ENCODE results near the gene GLG1.
A peak's percentile ranks its signal among the peaks of the same experiment; 100 is the strongest.
"Not testable (repeated sequence)": the region's sequence is repeated elsewhere in the genome, so short reads cannot be mapped to it uniquely, and the experiment has no call there.

The GLG1 gene

DNA sequence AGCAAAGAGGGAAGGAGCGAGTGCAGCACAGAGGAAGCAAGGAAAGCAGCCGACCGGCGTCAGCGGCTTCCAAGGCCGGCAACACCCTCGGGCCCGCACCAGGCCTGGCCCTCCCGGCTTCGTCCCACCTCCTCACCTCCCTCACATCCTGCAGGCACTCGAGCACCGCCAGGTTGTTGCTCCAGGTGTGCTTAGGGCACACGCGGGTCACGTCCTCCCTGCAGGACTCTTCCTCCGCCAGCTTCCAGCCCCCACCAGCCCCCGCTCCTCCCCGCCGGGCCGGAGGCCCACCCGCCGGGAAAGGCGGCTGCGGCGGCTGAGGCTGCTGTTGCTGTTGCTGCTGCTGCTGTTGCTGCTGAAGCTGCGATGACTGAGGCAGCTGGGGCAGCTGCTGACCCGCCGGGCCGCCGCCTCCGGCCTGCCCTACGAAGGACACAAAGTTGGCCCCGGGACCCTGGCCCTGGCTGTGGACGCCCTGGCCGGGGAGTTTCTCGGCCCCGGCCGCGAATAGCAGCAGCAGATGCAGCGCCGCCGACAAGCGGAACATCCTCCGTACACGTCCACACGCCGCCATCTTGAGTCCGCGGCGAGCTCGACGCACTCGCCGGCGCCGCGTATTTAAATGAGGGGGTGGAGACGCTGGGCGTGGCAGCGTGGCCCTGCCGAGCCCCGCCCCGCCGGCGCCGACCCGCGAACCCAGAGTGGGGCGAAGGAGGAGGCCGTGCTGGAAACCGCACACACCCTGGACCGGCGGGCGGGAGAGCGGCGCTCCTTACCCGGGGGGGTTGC is at the start of gene GLG1:
TSS of gene GLG1 (minus strand) at position 594 of the 789 bp plus-strand sequence. CDS start at position 574, 20 bp downstream.
- DNase-seq (ENCODE audit: low spot score): peak; percentile 85

DNA sequence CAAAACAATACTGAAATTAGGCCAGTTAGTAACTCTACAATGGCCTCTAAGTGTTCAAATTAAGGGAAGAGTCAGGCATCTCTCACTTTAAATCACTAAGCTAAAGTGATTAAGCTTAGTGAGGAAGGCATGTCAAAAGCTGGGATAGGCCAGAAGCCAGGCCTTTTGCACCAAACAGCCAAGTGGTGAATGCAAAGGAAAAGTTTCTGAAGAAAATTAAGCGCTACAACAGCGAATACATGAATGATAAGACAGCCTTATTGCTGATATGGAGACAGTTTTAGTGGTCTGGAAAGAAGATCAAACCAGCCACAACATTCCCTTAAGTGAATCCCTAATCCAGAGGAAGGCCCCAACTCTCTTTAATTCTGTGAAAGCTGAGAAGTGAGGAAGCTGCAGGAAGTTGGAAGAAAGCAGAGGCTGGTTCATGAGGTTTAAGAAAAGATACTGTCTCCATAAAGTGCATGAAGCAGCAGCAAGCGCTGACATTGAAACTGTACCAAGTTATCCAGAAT is 47.7 kb upstream of the GLG1 start:
- no peak for DNase-seq (ENCODE audit: low spot score)

DNA sequence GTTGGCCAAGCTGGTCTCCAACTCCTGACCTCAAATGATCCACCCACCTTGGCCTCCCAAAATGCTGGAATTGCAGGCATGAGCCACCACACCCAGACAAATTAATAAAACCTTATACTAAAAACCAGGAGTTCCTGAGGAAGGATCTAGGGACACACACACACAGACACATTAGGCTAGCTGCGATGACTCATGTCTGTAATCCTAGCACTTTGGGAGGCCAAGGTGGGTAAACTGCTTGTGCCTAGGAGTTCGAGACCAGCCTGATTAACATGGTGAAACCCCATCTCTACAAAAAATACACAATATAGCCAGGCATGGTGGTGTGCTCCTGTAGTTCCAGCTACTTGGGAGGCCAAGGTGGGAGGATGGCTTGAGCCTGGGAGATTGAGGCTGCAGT is 46.0 kb upstream of the GLG1 start:
- not testable (repeated sequence) for DNase-seq (ENCODE audit: low spot score)

DNA sequence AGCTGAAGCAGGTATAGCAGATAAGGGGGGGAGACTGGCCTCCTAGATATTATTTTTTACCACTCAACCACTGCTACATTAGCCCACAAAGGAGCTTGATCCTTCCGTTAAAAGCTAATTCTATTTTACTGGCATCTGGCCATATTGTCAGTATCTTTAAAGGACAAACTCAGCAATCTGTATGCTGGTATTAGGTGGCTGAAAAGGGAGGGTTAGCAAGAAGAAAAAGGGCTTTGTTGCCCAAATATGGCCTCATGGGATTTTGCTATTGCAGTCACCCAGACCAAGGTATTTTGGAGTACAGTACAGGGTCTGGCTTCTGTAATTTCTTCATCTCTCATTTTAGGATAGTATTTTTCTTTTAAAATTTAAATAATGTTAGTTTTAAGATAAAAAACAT is 45.3 kb upstream of the GLG1 start:
- no peak for DNase-seq (ENCODE audit: low spot score)

DNA sequence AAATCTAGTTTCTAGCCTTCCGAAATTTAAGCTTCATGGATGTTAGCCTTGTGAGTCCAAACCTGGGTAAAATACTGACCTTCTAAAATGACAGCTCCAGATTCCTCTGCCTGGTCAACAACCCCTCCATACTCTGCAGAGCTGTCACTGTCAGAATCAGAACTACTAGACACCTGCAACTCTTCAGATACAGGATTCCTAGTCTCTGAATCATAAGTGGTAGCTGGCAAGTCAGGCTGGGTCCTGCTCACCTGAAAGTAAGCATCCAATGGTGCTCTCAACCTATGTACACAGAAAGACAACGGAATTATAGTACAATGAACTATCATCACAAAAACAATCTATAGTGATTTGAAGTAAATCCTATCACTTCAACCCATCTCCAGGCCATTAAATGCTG is 44.9 kb upstream of the GLG1 start:
- no peak for DNase-seq (ENCODE audit: low spot score)

DNA sequence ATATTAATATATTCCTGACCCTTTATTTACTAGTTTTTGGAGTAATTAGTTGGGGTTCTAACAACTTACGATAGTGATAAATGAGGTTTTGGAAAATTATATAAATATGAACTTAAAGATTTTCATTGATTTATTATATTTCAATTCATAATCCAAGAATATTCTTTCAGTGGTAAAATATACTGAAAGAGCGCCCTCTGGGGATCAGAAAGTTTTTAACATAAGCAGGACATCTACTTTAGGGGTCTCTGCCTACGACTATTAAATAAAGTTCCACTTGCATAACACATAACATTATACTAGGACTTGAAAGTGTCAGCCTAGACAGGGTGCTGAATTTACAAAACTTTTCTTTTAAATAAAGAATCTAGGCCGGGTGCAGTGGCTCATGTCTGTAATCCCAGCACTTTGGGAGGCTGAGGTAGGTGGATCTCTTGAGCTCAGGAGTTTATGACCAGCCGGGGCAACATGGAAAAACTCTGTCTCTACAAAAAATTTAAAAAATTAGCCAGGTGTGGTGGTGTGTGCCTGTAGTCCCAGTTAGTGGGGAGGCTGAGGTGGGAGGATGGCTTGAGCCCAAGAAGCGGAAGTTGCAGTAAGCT is 44.2 kb upstream of the GLG1 start:
- DNase-seq (ENCODE audit: low spot score): no peak

DNA sequence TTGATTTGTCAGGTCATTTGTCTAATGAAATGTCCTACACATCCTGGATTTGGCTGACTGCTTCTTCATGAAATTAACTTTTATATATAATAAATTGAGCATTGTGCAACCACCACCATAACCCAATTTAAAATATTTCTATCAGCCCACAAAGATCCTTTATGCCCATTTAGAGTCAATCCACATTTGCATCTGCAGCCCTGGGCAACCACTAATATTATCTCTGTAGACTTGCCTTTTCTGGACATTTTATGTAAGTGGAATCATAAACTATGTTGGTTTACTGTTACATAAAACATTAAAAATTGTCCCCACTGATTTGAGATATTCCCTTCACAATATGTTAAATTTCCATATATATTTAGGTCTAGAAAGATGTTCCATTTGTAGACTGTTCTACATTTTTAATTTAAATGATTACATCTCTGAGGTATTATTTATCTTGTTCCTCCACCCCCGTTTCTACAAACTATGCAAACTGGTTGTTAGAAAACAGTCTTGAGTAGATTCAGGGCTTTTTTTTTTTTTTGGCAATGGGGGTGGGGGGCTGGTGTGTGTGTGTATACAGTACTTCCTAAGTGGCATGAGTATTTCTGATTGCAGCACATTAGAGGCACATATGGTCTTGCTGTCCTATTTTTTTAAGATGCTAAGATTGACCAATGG is 43.1 kb upstream of the GLG1 start:
- no peak for DNase-seq (ENCODE audit: low spot score)

DNA sequence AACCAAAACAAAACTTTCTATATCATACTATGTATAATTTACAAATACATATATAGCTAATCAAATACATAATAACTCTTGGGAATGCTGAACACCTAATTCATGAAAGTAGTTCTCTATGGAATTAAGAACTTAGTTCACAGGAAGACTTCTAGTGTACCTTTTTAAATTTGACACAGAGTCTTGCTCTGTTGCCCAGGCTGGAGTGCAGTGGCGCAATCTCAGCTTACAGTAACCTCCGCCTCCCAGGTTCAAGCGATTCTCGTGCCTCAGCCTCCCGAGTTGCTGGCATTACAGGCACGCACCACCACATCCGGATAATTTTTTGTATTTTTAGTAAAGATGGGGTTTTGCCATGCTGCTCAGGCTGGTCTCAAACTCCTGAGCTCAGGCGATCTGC is 35.1 kb upstream of the GLG1 start:
- no peak for DNase-seq (ENCODE audit: low spot score)

DNA sequence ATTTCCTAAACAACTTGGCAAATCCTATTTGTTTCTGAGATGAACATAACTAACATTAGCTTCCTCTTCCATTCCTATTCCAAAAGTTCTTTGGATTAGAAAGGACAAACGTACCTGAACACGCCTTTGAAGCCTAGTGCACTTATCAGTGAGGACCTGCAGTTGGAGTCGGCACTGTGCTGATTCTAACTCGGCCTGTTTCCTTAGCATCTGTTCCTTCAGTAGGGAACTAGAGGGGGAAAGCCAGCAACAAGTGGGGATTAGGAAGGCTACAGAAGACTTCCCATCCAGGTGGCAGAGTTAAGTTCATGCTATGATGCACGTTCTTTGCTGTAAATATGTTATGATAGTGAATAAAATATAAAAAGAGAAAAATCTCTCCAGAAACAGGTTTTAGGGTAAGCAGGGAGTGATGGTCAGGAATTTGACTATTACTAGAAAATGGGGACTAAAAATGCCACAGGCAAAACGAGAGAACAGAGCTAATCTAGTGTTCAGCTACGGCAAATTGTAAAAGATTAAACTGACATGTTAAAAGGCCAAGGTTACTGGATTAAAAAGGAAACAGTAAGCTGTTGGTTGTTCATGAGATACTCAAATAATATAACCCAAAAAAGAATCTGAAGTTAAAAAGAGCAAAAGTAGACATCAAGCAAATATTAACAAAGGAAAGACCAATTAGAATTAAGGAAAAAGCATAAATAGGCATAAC is 31.0 kb upstream of the GLG1 start:
- DNase-seq (ENCODE audit: low spot score): no peak

DNA sequence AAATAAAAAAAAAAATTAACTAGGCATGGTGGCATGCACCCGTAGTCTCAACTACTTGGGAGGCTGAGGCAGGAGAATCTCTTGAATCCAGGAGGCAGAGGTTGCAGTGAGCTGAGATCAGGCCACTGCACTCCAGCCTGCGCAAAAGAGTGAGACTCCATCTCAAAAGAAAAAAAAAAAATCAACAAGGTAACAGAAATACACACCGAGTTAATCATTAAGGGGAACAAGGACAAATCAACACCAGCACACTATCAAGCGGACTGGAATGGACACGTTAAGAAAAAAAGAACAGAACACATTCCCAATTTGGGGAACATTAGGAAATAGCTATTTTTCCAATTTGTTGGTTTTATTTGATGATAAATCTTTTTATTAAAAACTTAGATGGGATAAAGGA is 28.4 kb upstream of the GLG1 start:
- DNase-seq (ENCODE audit: low spot score): no peak

DNA sequence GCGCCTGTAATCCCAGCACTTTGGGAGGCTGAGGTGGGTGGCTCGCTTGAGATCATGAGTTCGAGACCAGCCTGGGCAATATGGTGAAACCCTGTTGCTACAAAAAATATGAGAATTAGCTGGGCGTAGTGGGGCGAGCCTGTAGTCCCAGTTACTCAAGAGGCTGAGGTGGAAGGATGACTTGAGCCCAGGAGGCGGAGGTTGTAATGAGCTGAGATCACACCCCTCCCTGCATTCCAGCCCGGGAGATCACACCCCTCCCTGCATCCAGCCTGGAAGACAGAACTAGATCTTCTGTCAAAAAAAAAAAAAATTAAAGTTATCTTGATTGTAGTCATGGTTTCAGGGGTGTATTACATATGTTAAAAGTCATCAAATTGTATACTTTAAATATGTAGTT is 26.8 kb upstream of the GLG1 start:
- no peak for DNase-seq (ENCODE audit: low spot score)

DNA sequence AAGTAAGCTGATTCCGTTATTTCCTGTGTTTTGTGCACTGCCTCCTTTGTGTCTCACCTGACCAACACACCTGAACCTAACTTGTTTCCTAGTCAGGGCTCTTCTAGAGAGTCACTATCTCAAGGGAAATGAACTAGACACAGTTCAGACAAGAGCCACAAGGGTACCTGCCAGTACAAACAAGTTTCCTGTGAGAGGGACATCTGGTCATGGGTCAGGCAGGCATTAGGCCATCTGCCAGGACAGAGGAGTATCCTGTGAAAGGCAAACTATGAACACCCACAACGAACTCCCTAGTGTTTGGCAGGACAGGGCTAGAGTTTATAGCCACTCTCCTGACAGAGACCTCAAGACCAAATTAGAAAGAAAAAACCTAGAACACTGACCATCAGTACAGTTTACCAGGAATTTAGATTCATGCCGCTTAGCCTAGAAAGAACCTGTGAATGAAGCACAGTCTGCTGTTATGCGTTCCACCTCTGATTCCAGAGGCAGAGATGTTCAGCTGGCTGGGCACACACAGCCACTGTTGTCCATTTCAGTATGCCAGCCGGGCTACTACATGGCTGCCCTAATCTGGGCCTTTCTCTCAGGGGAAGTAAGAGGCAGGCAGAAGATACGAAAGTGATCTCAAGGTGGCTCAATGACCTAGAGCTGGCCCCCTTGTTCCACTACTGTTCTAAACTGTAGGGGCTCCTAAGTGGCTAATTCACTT is 20.7 kb upstream of the GLG1 start:
- DNase-seq (ENCODE audit: low spot score): no peak

DNA sequence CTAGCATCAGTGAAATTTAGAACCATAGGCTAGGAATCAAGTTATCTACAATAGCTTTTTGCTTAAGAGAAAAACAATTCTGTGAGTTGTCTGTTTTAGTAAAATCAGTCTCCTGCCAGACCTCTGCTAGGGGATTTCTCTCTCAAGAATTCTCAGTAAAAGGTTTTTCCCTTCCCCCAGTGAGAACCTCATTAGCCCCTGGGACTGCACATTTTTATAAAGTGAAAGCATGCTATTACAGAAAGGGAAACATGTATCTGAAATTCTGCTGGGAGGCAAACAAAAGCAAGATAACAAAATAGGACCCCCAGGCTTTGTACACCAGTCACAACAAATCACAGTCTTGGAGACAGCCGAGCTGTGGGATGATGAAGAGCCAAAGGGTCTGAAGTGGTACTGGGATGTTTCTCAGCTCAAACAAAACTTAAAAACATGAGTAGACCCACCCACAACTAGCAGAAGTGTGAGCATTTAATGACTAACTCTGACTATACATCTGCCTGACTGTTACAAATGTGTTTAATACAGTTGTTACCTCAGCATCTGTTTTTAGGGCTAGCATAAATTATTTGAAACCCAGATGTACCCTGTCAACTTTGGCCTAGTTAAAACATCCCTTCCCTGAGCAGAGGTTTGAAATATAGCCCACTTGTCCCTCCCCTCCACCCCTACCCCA is 20.0 kb upstream of the GLG1 start:
- no peak for DNase-seq (ENCODE audit: low spot score)

DNA sequence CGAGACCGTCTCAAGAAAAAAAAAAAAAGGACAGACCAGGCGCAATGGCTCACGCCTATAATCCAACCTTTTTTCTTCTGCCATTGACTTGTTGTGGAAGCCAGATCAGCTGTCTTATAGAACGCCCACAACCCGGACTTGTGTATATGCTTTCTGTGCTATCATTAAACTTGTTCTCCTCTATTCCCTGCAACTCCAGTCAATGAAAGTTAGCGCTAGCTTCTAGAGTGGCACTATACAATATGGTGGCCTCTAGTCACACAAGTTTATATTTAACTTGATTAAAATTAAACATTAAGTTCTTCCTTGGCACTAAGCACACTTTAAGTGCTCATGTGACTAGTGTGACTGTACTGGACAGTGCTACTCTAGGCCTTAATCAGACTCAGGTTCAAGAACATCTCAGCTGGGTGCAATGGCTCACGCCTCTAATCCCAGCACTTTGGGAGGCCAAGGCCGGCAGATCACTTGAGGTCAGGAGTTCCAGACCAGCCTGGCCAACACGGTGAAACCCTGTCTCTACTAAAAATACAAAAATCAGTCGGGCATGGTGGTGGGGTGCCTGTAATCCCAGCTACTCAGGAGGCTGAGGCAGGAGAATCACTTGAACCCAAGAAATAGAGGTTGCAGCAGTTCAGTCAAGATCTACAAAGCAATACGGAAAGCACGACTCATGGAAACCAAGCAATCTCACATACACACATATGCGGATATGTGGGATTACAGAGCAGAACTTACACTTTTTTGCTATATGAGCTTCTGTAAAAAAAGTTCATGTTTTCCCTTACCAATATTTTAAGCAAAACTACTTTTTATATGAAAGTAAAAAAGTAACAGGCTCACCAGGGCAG is 18.8 kb upstream of the GLG1 start:
- DNase-seq (ENCODE audit: low spot score): no peak

DNA sequence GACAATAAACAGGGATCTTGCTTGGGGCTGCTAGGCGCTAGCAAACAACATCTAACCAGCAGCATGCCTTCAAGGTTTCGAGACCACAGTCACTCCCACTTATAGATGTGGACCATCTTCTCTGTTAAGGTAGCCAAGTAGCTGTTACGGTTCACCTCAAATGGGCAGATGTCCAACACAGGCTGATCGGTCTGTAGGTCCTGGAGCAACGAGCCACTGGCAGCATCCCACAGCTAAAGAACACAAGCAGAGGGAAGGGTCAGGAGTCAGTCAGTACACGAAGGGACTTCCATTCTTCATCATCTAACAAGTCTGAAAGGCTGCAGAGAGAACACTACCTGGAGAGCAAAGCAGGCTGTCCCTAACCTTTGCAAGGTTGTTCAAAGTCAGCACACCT is 16.9 kb upstream of the GLG1 start:
- DNase-seq (ENCODE audit: low spot score): no peak

DNA sequence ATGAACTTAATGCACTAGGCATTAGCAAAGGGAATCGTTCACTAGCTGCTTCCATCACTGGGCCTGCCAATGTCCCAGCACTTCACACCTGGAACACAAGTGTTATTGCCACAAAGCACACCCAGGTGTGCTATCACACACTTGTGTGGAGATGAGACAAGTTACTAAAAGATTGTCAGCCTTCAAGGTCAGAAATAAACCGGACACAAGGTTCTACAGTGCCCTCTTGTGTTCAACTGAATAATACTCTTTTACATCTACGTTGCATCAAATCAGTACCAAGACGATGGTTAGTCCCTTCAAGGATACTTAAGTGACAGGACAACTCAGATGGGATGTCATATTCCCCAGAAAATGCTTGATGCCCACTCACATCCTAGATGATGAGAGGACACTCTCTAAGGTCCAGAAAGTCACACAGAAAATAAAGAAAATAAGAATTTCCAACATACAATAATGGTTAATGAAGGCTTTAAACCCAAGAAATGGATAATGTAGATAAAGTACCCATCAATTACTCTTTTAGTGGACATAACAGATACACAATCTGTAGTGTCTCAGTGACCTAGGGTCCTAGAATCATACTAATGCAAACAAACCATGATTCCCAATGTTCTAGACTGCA is 16.4 kb upstream of the GLG1 start:
- no peak for DNase-seq (ENCODE audit: low spot score)

DNA sequence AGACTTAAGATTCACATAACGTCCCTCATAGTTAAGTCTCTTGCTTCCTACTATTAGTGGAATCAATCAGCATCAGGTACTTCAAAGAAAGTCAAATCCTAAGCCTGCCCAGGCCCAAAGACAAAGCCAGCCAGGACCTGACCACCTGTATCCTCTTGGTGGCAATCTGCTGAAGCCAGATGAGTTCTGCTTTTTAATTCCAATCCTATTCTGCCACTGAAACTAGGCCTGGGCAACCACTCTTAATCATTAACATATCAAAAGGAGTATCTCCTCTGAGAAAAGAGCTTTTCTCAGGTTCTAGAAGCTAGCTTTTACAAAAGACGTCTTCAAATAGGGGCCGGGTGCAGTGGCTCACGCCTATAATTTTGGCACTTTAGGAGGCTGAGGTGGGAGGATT is 15.1 kb upstream of the GLG1 start:
- no peak for DNase-seq (ENCODE audit: low spot score)

DNA sequence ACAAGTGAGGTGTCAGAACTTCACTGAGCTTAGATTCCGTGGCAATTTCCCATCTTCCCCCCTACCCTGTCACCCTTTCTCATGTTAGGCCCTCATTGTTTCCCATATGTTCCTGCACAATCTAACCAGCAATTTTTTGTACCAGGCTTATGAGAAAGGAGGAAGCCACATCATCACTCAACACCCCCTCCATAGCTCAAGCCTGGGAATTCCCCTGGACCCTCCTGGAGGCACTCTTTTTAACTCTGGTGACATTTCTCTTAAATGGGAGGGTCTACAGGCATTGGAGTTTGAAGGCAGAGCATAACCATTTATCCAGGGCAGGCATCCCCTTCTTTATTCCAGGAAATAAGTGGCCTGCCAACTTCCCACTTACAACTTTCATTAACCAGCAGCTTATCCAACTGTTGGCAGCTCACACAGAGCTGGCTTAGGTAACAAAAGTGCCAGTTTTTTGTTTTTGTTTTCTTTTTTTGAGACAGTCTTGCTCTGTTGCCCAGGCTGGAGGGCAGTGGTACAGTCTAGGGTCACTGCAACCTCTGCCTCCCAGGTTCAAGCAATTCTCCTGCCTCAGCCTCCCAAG is 10.4 kb upstream of the GLG1 start:
- no peak for DNase-seq (ENCODE audit: low spot score)

DNA sequence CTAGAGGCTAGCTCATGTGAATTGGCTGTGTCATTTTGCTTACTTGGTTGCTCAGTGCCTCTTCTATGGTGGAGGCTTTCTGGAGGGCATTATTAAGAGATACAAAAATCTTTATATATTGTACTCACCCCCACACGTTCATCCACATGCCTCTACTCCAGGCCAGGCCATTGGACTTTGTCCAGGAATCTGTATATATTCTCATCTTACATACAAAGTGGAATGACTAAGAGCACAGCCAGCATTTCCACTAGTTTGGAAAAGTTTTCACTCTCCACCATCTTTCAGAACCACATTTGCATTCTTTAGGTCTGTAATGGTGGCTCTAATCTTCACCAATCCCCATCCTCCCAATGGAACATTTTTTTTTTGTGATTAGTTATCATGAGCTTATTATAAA is 4.8 kb upstream of the GLG1 start:
- DNase-seq (ENCODE audit: low spot score): no peak

DNA sequence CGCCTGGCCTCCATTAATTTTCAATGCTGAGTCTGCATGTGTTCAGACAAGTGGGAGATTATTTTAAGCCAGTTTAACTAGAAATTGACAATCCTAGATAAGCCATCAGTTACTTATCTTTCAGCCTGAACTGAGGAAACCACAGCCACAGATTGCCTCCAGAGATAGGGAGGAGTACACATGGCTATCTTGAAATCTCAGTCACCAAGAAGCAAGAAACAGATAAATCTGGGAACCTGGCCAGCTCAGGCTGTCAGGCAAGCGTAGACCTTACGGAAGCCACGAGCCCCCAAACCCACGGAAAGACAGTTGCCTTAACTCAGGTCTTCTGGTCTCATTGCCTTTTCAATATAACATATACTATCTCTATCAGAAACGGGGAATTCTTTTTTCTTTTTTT is 2.0 kb upstream of the GLG1 start:
- no peak for DNase-seq (ENCODE audit: low spot score)

Measured in SW480 (cell line).